A549 treated with RU486 at 1 μM for 4 hours (cell line): ENCODE data around the gene AATK. TPM values are rescaled to one million over a fixed set of nuclear protein-coding genes. Genes with fewer than 3 reads are reported as not detected.

Experiments
- total RNA-seq: library from RNA; stranded (reverse); fragments of 200-300 nt; extraction: Qiagen RNA extraction; gene quantifications from 5 replicates; pipeline ENCODE4 v1.2.3, GENCODE V29; 2022; ENCODE audit warnings: low read depth

AATK gene
- total RNA-seq, result 0.34 to 0.81 TPM (median 0.54 TPM) in 5 replicates

GRCh38 chr17:81166033-81166492 lies at the start of gene AATK:
AATK (minus strand) TSS chr17:81166221; CDS start chr17:81165992, 229 bp downstream.

GRCh38 chr17:81165246-81166032 lies 582 bp downstream of the AATK start, which contains the start of gene PVALEF:
PVALEF (plus strand) TSS chr17:81165507; CDS start chr17:81181227, 15,720 bp downstream.

Other genes starting within 250 kb of the AATK start
- 26.8 to 38.5 TPM (median 31.5 TPM) in 5 replicates for gene CHMP6, start 174.4 kb downstream of the AATK start, total RNA-seq
- 49.9 to 65.3 TPM (median 62.4 TPM) in 5 replicates for gene BAIAP2, start 131.1 kb downstream of the AATK start, total RNA-seq
- gene PVALEF, start 714 bp downstream of the AATK start, total RNA-seq, result not detected in 5 replicates
- 5.9 to 10.7 TPM (median 8.1 TPM) in 5 replicates for gene CEP131, start 56.7 kb upstream of the AATK start, total RNA-seq
- gene TEPSIN, start 72.8 kb upstream of the AATK start, total RNA-seq, result 15.4 to 29.9 TPM (median 24.0 TPM) in 5 replicates
- 107 to 254 TPM (median 220 TPM) in 5 replicates for gene NDUFAF8, start 73.1 kb upstream of the AATK start, total RNA-seq
- 47.7 to 79.4 TPM (median 72.3 TPM) in 5 replicates for gene SLC38A10, start 129.1 kb upstream of the AATK start, total RNA-seq
- 9.8 to 14.9 TPM (median 13.0 TPM) in 5 replicates for gene BAHCC1, start 229.2 kb upstream of the AATK start, total RNA-seq